GM18498 (cell line): ENCODE measurements around the gene MYH16.
"Not testable (repeated sequence)": the region's sequence is repeated elsewhere in the genome, so short reads cannot be mapped to it uniquely, and the experiment has no call there.

ENCODE experiments used
- ATAC-seq: cut with Tn5 transposase; IDR thresholded peaks from one replicate; pipeline ENCODE4 v1.9.1; 2021; ENCODE audit warnings: mild to moderate bottlenecking, moderate library complexity; ENCODE audit not compliant: unreplicated experiment

MYH16 gene

GRCh38 chr7:99350641-99351040 lies 78.0 kb downstream of the MYH16 start:
- ATAC-seq = not testable (repeated sequence)

- no peak for ATAC-seq
These were observed 79.6 kb downstream of the MYH16 start for GRCh38 chr7:99352247-99352646.

GRCh38 chr7:99355098-99355497 lies 82.5 kb downstream of the MYH16 start:
- no peak for ATAC-seq

GRCh38 chr7:99357701-99358490 lies 85.3 kb downstream of the MYH16 start:
- no peak for ATAC-seq

- not testable (repeated sequence) for ATAC-seq
These were observed 85.9 kb downstream of the MYH16 start for GRCh38 chr7:99358521-99358920.

- ATAC-seq = no peak
These were observed 87.0 kb downstream of the MYH16 start for GRCh38 chr7:99359465-99360154.
